M059J (cell line): ENCODE results near the gene EPC1. TPM values are rescaled to one million over a fixed set of nuclear protein-coding genes. Genes with fewer than 3 reads are reported as not detected.
"Not testable (repeated sequence)": the region's sequence is repeated elsewhere in the genome, so short reads cannot be mapped to it uniquely, and the experiment has no call there.

ENCODE experiments used
- DNase-seq: peaks from one replicate; pipeline ENCODE4 v3.0.0-alpha.2; 2012; ENCODE audit warnings: low read depth
- total RNA-seq: library from RNA; depleted of rRNA; stranded (reverse); fragments of >200 nt; shearing (Covaris generic); gene quantifications from 2 replicates; pipeline ENCODE4 v1.2.3, GENCODE V29; 2014; rRNA removed

EPC1 gene, protein sequence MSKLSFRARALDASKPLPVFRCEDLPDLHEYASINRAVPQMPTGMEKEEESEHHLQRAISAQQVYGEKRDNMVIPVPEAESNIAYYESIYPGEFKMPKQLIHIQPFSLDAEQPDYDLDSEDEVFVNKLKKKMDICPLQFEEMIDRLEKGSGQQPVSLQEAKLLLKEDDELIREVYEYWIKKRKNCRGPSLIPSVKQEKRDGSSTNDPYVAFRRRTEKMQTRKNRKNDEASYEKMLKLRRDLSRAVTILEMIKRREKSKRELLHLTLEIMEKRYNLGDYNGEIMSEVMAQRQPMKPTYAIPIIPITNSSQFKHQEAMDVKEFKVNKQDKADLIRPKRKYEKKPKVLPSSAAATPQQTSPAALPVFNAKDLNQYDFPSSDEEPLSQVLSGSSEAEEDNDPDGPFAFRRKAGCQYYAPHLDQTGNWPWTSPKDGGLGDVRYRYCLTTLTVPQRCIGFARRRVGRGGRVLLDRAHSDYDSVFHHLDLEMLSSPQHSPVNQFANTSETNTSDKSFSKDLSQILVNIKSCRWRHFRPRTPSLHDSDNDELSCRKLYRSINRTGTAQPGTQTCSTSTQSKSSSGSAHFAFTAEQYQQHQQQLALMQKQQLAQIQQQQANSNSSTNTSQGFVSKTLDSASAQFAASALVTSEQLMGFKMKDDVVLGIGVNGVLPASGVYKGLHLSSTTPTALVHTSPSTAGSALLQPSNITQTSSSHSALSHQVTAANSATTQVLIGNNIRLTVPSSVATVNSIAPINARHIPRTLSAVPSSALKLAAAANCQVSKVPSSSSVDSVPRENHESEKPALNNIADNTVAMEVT
- total RNA-seq: 8.2 and 8.5 TPM in 2 replicates

DNA sequence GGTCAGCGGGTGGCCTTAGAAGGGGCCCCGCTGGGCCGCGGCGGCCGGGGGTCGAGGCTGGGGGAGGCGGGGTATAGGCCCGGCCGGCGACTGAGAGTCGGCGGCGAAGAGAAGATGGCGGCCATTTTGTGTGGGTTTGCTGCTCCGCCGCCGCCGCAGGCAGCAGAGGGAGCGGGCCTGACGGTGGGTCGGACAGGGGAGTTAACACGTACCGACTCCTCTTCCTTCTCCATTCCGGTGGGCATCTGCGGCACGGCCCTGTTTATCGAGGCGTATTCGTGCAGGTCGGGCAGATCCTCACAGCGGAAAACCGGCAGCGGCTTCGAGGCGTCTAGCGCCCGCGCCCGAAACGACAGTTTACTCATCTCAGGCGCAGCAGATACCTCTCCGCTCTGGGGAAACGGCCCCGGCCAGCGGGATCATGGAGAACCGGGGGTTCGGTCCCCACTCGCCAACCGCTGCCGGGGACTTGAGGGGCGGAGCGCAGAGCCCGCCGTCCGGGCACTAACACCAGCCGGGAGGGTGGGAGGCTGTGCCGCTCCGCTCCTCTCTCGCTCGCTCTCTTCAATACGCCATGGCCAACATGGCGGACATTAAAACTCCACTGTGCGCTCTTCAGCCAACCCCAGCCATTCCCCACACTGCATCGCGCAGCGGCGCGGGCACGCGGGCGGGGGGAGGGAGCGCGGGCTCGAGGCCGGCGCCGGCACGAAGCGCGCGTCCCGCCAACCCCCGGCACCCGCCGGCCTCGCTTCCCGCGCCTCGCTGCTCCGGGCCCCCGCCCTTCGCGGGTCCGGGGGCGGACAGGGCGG is at the start of gene EPC1:
EPC1 (minus strand) TSS at position 608 of the 812 bp plus-strand sequence; CDS start at position 365, 243 bp downstream.
- peak; percentile 67 for DNase-seq

DNA sequence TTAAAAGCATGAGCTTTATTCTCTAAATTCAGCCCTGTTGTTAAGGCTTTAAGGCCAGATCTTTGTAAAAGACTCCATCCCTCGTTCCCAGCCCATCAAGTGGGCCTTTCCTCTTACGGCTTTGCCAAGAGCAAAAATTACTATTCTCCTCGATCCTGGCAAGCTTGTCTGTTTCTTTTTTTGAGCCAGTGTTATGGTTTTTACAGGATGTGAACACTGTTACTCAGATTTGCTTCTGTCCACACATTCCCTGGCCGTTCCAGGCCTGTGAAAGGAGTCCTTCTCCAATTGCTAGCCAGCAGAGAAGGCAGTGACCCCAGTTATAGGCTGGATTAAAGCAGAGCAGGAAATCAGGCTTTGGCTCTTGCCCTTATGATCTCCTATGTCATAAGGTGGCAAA is 47.0 kb upstream of the EPC1 start:
- no peak for DNase-seq

DNA sequence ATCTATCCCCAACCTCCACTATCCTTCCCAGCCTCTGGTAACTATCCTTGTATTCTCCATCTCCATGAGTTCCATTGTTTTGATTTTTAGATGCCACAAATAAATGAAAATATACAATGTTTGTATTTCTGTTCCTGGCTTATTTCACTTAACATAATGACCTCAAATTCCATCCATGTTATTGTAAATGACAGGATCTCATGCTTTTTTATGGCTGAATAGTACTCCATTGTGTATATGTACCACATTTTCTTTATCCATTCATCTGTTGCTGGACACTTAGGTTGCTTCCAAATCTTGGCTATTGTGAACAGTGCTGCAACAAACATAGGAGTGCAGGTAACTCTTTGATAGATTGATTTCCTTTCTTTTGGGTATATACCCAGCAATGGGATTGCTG is 45.3 kb upstream of the EPC1 start:
- DNase-seq: not testable (repeated sequence)

DNA sequence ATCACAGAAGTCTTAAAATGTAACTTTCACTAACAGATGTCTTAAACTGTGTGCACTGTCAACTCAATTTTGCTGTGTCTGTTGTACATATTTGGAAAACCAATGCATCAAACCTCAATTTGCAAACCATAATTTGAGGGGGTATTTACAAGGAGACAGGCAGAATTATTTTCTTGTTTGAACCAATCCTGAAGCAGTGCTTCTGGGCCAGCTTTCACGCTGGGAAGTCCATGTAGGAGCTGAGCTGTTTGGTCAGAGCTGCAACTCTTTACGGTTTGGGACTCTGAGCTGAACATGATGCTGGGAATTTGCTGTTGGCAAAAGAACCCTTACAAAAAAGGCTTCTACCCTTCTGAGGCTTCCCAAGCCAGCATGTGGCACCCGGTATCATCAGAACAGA is 43.2 kb upstream of the EPC1 start:
- DNase-seq: no peak

DNA sequence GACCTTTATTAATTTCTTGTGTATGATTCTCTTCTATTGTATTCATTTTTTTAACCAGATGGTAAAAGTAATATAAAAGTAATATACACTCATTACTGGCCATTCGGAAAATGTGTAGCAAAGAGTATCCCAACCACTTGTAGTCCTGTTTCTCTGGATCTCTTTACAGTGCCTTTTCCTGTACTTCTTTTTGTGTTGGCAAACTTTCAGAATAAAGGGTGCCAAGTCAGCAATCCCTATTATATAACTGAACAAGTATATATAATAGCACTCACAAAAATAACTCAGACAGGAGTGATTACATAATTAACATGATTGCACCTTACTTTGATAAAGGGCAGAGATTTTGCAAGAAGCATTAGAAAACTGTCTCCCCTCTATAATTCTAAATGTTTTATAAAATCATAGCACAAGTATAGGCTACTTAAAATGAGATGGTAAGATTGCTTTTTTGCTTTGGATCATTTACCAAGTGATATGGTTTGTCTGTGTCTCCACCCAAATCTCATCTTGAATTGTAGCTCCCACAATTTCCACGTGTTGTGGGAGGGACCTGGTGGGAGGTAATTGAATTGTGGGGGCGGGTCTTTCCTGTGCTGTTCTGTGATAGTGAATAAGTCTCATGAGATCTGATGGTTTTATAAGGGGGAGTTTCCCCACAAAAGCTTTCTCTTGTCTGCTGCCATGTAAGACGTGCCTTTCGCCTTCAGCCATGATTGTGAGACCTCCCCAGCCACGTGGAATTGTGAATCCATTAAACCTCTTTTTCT is 41.5 kb upstream of the EPC1 start:
- DNase-seq: no peak

DNA sequence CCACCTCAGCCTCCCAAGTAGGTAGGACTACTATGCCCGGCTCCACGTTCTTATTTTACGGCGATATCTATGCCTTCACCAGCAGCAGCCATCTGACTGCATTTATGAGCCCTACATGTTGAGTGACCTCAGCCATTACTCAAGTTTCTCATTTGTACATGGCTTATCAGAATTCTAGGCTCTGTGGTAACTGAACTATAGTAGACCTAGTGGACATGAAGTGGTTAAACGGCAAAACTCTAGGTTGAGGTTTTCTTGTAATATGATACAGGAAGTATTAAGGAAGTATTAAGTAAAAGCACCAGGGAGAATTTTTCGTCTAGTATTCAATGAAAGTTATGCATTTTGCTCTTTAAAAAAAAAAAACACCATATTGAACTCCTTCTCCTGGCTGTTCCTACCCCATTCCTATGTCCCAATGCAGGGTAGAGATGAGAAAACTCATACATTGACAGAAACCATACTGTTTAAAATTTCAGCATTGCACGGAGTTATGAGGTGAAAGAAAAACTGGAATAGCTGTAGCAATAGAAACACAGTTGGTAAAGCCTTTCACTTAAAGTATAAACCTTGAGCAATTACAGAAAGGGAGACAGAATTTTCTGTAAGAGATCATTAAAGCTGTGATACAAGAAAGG is 39.8 kb upstream of the EPC1 start:
- peak; percentile 7 for DNase-seq

DNA sequence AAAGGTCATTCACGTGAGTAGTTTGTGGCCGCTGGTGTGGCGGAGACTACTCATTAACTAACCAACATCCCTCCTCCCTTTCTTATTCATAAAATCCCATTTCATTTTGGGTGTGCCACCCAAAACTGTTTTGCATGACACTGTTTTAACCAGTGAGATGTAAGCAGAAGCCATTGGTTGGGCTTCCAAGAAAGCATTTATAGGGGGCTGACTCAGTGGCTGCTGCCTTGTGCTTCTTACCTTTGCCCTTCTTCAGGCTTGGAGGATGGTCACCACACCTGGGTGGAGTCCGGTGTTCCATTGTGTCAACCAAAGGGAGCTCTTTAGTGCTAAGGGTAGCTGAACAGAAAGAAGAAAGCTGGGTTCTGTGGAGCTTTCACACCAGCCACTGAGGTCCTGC is 37.2 kb upstream of the EPC1 start:
- DNase-seq: no peak

DNA sequence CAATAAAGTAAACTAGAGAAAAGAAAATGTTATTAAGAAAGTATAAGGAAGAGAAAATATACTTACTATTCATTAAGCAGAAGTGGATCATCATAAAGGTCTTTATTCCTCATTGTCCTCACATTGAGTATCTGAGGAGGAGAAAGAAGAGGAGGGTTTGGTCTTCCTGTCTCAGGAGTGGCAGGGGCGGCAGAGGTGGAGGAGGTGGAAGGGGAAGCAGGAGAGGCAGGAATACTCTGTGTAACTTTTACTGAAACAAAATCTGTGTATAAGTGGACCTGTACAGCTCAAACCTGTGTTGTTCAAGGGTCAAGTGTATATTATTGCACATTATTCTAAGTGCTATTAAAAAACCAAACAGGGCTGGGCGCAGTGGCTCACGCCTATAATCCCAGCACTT is 34.2 kb upstream of the EPC1 start:
- DNase-seq: no peak

DNA sequence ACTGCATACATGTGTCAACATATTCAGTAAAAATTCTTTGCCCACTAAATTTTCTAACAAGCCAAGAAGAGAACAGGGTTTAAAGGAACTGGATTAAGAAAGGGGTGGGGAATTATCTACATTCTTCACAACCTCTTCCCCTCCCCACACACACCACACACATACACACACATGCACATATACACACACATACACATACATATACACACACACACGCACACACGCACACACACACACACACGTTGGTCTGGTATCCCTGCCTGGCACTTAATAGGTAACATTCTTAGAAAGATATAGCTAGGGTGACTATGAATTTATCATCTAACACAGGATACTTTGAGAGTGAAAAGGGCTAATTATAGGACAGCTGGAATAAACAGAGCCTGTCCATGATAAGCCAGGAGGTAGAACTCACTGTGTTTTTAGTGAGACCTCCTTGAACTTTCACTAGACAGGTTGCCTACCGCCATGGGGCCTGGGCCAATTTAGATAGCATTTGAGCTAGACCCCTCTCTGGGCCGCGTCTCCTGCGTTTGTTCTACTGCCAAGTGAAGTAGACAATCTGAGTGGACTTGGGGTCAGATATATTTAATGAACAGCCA is 33.1 kb upstream of the EPC1 start:
- no peak for DNase-seq

DNA sequence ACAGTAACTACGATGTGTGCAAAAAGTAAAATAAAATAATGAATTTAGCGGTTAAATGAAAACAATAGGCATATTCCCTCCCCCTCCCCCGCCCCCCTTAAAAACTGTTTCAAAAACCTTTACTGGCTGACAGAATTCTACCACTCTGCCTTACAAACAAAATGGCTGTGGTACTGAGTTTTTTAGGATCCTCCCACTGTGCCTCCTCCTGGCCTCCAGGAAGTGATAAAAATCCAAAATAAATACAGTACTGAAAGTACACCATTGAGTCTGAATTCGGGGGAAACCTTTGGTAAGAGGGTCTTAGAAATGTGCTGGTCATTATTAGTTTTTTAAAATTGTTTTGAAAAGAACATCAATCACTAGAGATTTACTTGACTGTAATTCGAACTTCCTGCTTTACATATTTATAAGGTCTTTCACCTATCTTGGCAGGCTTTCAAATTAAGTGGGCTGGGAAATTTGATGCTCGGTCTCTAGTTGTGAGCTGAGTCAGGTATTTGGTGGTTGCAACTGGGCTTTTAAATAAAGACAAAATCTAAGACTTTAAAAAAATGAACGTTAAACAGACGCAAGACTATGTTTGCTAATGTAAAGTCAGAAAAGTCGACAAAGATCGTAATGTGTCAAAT is 32.5 kb upstream of the EPC1 start:
- DNase-seq: peak; percentile 69

DNA sequence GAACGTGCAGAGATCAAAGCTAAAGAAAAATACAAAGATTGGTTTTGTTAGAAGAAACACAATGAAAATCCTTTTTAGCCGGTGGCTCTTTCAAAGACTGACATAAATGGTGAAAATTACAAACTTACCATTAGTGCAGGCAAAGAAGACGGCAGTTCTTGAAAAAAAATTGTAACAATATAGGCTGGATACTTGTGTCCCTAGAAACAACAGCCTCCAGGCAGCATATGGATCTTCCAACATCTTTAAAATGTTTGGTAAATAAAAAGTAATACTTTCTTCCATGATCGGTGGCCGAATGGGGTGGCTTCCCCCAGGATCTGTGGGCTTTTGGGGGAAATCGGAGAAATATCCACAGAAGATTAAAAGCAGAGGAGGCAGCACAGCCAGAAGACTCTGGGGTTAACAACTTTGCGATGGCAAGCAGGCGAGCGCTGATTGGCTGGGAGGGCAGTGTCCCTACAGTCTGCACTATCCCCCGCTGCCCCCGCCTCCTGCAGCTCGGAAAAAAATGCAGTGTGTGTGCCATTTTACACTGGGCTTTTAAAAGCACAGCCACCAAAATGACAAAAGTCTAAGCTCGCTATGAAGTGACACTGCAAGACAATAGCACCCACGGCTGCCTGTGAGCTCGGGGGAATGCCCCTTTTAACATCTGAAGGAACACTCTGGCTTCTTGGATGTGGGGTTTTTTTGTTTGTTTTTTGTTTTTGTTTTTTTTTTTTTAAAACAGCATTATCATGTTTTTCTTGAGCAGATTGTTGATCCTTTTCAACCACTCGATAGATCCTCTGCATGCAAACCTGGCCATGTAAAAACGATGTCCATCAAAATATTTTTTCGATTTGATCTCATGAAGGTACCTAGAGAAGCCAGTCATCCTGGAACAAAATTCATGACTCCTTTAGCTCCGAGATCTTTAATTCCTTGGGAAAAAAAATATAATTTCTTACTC is 31.7 kb upstream of the EPC1 start:
- DNase-seq: peak; percentile 83

DNA sequence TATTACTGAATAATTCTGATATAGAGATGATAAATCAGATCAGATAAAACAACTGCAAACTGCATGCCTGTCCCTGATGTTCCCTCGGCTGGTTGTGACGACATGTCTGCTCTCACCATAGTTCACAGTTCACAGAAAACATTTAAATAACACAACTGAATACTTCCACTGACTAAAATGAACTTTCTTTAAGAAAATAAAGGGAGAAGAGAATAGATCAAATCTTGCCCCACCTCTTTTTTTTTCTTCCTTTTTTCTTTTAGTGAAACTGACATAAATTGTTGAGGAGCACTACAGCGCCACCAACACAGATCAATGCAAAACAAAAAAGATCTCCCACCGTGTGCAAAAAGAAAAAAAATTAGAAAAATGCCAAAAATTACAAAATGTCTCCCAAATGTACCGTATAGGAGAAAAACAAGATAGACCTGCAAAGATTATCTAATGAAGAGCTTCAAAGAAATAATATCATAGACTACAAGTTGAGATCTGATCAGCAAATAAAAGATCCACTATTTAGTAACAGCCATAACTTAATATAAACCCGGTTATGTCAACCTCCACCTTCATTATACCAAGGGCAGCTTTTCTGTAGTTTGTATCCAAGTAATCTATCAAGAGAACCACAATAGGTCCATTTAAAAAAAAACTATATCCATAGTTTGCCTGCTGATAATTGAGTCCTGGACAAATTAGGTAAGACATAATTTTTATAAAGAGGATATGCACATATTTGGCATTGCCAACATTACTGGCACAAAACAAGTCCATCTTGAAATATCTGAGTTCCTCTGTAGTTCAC is 30.7 kb upstream of the EPC1 start:
- peak; percentile 27 for DNase-seq

DNA sequence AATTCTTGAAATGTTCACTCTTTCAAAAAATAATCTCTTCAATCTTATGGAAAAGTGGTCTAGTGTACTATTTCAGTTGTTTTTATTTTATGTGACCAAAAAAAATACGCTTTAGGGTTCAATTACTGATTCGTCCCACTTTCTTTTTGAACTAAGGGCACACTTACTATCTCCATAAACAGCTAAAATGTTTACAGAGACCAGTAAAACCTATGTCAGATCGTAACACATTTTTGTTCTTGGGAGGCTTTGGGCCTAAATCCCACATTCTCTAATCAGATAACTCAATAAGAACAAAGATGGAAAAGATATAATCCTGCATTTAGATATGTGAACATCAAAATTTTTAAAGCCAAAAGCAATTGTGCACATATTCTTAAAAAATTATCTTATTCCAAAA is 29.8 kb upstream of the EPC1 start:
- DNase-seq: no peak

DNA sequence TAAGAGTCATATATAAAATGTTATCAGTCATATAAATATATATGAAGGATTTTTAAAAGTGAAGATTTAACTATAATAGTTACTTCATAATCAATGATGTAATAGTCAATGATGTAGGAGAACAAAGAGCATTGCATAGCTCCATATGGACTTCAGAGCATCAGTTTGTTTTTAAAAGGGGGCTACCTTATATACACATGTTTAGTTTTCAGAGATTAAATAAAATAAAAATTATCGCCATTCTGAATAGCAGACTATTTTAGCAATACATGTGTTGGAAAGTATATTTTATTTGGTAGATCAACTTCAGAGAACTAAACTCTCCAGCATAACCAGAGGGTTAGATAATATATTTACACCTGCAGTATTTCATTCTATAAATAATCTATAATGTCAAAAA is 29.1 kb upstream of the EPC1 start:
- no peak for DNase-seq

DNA sequence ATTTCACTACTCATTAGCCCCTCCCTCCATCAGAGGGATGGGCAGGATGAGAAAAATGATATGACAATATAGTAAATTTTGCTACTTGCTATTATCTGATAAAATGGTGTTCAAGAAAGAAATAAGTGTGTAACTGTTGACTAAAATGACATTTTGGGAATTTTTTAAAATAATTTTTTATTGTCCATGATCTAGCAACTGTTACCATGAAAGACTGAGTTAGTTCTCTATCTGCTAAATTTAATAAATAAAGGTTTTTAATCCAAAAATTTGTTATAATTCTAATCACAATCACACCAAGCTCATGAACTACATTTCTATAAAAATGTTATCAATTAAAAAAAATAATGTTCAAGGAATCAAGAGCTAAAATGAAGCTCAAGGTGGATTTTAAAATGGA is 28.7 kb upstream of the EPC1 start:
- DNase-seq: no peak

DNA sequence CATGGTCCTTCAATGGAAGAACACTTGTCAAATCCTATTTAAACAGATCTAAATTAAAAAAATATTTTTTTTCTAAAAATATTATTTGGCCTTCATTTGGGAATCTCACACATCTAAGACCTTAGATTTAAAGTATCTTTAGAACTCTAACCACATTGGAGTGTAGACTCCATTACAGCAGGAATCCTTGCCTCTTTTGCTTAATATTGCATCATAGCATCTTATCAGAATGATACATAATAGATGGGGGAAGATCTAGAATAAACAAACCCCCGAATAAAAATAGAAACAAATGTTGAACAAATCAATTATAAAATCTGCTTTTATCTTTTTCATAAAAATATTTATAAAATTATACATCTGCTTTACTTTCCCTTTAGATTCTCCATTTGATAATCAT is 27.6 kb upstream of the EPC1 start:
- no peak for DNase-seq

DNA sequence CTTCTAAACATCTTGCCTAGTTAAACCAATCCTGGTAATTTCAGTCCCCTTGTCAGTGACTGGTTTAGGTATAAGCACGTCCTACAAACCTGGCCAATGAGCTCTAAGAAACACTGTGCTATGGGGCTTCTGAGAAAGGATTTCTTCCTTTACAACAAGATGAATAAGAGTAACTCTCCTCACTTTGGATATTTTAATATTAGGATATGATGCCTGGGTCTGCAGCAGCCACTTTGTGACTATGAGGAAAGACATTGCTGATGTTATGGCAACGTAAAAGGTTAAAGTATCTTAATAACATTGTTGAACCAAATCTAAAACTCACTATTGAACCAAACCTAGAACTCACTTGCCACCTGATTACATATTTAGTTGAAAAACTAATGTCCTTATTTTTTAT is 26.5 kb upstream of the EPC1 start:
- DNase-seq: no peak

DNA sequence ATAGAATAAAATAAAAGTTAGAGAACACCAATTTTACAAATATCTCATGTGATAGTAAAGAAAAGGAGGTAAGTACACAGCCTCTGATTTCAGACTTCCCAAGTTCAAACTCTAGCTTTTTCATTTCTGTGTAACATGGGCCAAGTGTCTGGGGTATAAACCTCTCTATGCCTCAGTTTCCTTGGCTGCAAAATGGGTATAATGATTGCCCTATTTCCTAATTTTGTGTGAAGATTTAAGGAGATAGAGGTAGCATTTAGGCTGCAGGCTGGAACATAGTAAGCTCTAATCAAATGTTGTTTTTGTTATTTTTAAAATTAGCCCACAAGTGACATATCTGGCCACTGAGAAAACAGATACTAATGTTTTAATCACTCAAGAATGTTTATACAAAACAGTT is 26.1 kb upstream of the EPC1 start:
- DNase-seq: no peak
